ENCODE measurements around the gene CNBD2. TPM values are rescaled to one million over a fixed set of nuclear protein-coding genes. Genes with fewer than 3 reads are reported as not detected.
"Not testable (repeated sequence)": the region's sequence is repeated elsewhere in the genome, so short reads cannot be mapped to it uniquely, and the experiment has no call there.

CNBD2 gene
- polyA plus RNA-seq, 3 donors = 0.65 to 1.0 (median 0.83) TPM

GRCh38 chr20:36015806-36016403 is 47.5 kb downstream of the CNBD2 start:
- DNase-seq = no peak

GRCh38 chr20:36017048-36017951 is 48.9 kb downstream of the CNBD2 start:
- peak; percentile 87 for DNase-seq

GRCh38 chr20:36018208-36018988 is 50.0 kb downstream of the CNBD2 start:
- no peak for DNase-seq

- DNase-seq = not testable (repeated sequence)
Observed at GRCh38 chr20:36026131-36026530, 57.7 kb downstream of the CNBD2 start.

- no peak for DNase-seq
Observed at GRCh38 chr20:36028106-36028808, 59.9 kb downstream of the CNBD2 start.

GRCh38 chr20:36030149-36030548 is 61.8 kb downstream of the CNBD2 start:
- peak; percentile 65 for DNase-seq

- no peak for DNase-seq
Observed at GRCh38 chr20:36031806-36032205, 63.4 kb downstream of the CNBD2 start.

- no peak for DNase-seq
Observed at GRCh38 chr20:36034875-36035274, 66.5 kb downstream of the CNBD2 start.

GRCh38 chr20:36035745-36036144 is 67.4 kb downstream of the CNBD2 start:
- DNase-seq = no peak

- DNase-seq = no peak
Observed at GRCh38 chr20:36036688-36037087, 68.3 kb downstream of the CNBD2 start.

GRCh38 chr20:36040571-36040970 is 72.2 kb downstream of the CNBD2 start:
- no peak for DNase-seq

GRCh38 chr20:36043441-36043840 is 75.1 kb downstream of the CNBD2 start:
- DNase-seq = no peak

- DNase-seq = no peak
Observed at GRCh38 chr20:36043892-36044515, 75.6 kb downstream of the CNBD2 start.

GRCh38 chr20:36045373-36045714 is 77.0 kb downstream of the CNBD2 start:
- no peak for DNase-seq

- not testable (repeated sequence) for DNase-seq
Observed at GRCh38 chr20:36046073-36046798, 77.8 kb downstream of the CNBD2 start.

GRCh38 chr20:36049408-36049807 is 81.0 kb downstream of the CNBD2 start:
- DNase-seq = not testable (repeated sequence)

- DNase-seq = peak; percentile 85
Observed at GRCh38 chr20:36050436-36051317, 82.3 kb downstream of the CNBD2 start.

- no peak for DNase-seq
Observed at GRCh38 chr20:36051318-36052116, 83.1 kb downstream of the CNBD2 start.

- no peak for DNase-seq
Observed at GRCh38 chr20:36052117-36052513, 83.7 kb downstream of the CNBD2 start.

Measured in renal pelvis (tissue), 4 donors.